Kidney glomerular epithelial cell (primary cell): ENCODE data around the gene MBD3L5.
"Not testable (repeated sequence)": the region's sequence is repeated elsewhere in the genome, so short reads cannot be mapped to it uniquely, and the experiment has no call there.

Experiments
- DNase-seq: peaks from one replicate; lab custom pipeline; 2025; lab: John Stamatoyannopoulos, UW

MBD3L5 gene

GRCh38 chr19:7030278-7030677 is at the start of gene MBD3L5:
TSS of gene MBD3L5 (plus strand) at chr19:7030578. CDS start at chr19:7030612, 34 bp downstream.
- not testable (repeated sequence) for DNase-seq

- no peak for DNase-seq
These were observed 46.9 kb upstream of the MBD3L5 start for GRCh38 chr19:6983448-6983847.

GRCh38 chr19:6987850-6988249 is 42.5 kb upstream of the MBD3L5 start:
- DNase-seq, result no peak

GRCh38 chr19:6988257-6988656 is 42.1 kb upstream of the MBD3L5 start:
- no peak for DNase-seq

- DNase-seq, result no peak
These were observed 35.3 kb upstream of the MBD3L5 start for GRCh38 chr19:6995054-6995453.

- no peak for DNase-seq
These were observed 33.6 kb upstream of the MBD3L5 start for GRCh38 chr19:6996810-6997209.

GRCh38 chr19:6997679-6998445 is 32.5 kb upstream of the MBD3L5 start:
- DNase-seq, result no peak

GRCh38 chr19:6999933-7000332 is 30.4 kb upstream of the MBD3L5 start:
- no peak for DNase-seq

GRCh38 chr19:7000333-7000732 is 30.0 kb upstream of the MBD3L5 start:
- DNase-seq, result no peak

- no peak for DNase-seq
These were observed 29.6 kb upstream of the MBD3L5 start for GRCh38 chr19:7000816-7001215.

GRCh38 chr19:7004313-7004931 is 26.0 kb upstream of the MBD3L5 start:
- DNase-seq, result peak; percentile 0

- no peak for DNase-seq
These were observed 24.2 kb upstream of the MBD3L5 start for GRCh38 chr19:7006135-7006704.

- no peak for DNase-seq
These were observed 22.5 kb upstream of the MBD3L5 start for GRCh38 chr19:7007859-7008258.

- DNase-seq, result no peak
These were observed 19.4 kb upstream of the MBD3L5 start for GRCh38 chr19:7010722-7011593.

GRCh38 chr19:7013678-7014077 is 16.7 kb upstream of the MBD3L5 start:
- peak; percentile 71 for DNase-seq

GRCh38 chr19:7018828-7019227 is 11.6 kb upstream of the MBD3L5 start:
- no peak for DNase-seq

GRCh38 chr19:7021331-7021730 is 9.0 kb upstream of the MBD3L5 start, which contains the start of gene MBD3L2B:
TSS of gene MBD3L2B (minus strand) at chr19:7021431. CDS start at chr19:7021397, 34 bp downstream.
- DNase-seq, result not testable (repeated sequence)

- not testable (repeated sequence) for DNase-seq
These were observed 1.6 kb upstream of the MBD3L5 start for GRCh38 chr19:7028790-7029189.

GRCh38 chr19:7040079-7040478 is 9.7 kb downstream of the MBD3L5 start, which contains the start of gene MBD3L4:
TSS of gene MBD3L4 (minus strand) at chr19:7040179. CDS start at chr19:7040144, 35 bp downstream.
- not testable (repeated sequence) for DNase-seq

- DNase-seq, result not testable (repeated sequence)
These were observed 11.2 kb downstream of the MBD3L5 start for GRCh38 chr19:7041563-7041962.

- DNase-seq, result not testable (repeated sequence)
These were observed 18.6 kb downstream of the MBD3L5 start, which contains the start of gene MBD3L2 for GRCh38 chr19:7049021-7049420. TSS of gene MBD3L2 (plus strand) at chr19:7049321. CDS start at chr19:7049374, 53 bp downstream.

GRCh38 chr19:7051421-7051820 is 21.0 kb downstream of the MBD3L5 start:
- DNase-seq, result not testable (repeated sequence)
